ENCODE results near the gene MADD. TPM values are rescaled to one million over a fixed set of nuclear protein-coding genes. Genes with fewer than 3 reads are reported as not detected.

The MADD gene
- total RNA-seq, 4 donors from 2014 or later = 47.8 to 83.2 (median 72.9) TPM

- H3K27me3 ChIP-seq = no peaks in the 10 kb centered on the region
- no peak for DNase-seq
- no peak for TF ChIP-seq POLR2A (IDR thresholded peaks at IDR 0.05)
- TF ChIP-seq, protein P1, sequence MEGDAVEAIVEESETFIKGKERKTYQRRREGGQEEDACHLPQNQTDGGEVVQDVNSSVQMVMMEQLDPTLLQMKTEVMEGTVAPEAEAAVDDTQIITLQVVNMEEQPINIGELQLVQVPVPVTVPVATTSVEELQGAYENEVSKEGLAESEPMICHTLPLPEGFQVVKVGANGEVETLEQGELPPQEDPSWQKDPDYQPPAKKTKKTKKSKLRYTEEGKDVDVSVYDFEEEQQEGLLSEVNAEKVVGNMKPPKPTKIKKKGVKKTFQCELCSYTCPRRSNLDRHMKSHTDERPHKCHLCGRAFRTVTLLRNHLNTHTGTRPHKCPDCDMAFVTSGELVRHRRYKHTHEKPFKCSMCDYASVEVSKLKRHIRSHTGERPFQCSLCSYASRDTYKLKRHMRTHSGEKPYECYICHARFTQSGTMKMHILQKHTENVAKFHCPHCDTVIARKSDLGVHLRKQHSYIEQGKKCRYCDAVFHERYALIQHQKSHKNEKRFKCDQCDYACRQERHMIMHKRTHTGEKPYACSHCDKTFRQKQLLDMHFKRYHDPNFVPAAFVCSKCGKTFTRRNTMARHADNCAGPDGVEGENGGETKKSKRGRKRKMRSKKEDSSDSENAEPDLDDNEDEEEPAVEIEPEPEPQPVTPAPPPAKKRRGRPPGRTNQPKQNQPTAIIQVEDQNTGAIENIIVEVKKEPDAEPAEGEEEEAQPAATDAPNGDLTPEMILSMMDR (IDR thresholded peaks at IDR 0.05) = no peak
- peaks cover 0 to 99% (median 3%) of the 10 kb centered on the region in 3 donors for H3K36me3 ChIP-seq
- H3K4me1 ChIP-seq = no peaks in the 10 kb centered on the region
- H3K9me3 ChIP-seq = no peaks in the 10 kb centered on the region
- H3K27ac ChIP-seq = no peak overlapping the region
- H3K4me3 ChIP-seq = no peak overlapping the region
Measured at GRCh38 chr11:47278769-47279168, 8.8 kb downstream of the MADD start.

DNA sequence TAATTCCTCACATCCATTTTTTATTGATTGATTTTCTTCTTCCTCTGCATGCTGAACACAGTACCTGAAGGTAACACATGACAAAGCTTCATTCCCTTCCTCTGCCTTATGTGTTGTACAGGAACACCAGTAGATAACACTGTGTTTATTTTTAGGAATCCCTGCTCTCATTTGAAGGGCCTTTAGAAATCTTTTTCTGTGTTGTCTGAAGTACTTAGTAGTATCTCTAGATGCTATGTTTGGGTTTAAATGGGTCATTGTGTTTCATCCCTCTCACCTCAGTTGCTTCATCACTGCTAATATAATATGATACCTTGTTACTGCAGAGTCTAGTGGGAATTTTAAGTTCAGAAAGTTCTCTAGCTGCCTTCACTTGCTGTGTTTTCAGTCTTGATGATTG lies 10.2 kb downstream of the MADD start:
- TF ChIP-seq, protein P1 (IDR thresholded peaks at IDR 0.05) = no peak
- no peak for TF ChIP-seq POLR2A (IDR thresholded peaks at IDR 0.05)
- H3K36me3 ChIP-seq = peaks cover 0 to 100% (median 3%) of the 10 kb centered on the region in 3 donors

DNA sequence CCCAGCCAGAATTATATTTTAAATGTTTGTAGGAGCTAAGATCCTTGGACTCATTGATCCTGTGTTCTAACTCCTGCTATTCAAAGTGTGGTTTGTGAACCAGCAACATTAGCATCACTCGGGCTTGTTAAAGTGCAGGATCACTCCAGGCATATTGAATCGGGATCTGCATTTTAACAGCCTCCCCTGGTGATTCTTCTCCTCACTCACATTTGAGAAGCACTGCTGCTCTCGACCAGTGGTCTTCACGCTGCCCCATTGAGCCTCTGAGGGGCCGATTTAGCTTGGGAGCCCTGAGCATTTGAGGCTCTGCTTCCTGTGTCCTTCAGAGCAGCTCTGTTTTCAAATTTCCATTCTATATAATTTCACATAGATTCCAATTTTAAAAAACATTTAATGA lies 10.9 kb downstream of the MADD start:
- no peak overlapping the region for H3K4me3 ChIP-seq
- peaks cover 0 to 100% (median 3%) of the 10 kb centered on the region in 3 donors for H3K36me3 ChIP-seq
- H3K27ac ChIP-seq = no peak overlapping the region
- H3K4me1 ChIP-seq = no peaks in the 10 kb centered on the region
- no peaks in the 10 kb centered on the region for H3K27me3 ChIP-seq
- no peak for DNase-seq
- no peaks in the 10 kb centered on the region for H3K9me3 ChIP-seq
- TF ChIP-seq, protein P1 (IDR thresholded peaks at IDR 0.05) = no peak
- TF ChIP-seq POLR2A (IDR thresholded peaks at IDR 0.05) = no peak

More for the DNA sequence above, 10.2 kb downstream of the MADD start:
- no peak overlapping the region for H3K4me3 ChIP-seq
- no peak overlapping the region for H3K27ac ChIP-seq
- no peaks in the 10 kb centered on the region for H3K27me3 ChIP-seq
- no peak for DNase-seq
- H3K4me1 ChIP-seq = no peaks in the 10 kb centered on the region
- no peaks in the 10 kb centered on the region for H3K9me3 ChIP-seq

DNA sequence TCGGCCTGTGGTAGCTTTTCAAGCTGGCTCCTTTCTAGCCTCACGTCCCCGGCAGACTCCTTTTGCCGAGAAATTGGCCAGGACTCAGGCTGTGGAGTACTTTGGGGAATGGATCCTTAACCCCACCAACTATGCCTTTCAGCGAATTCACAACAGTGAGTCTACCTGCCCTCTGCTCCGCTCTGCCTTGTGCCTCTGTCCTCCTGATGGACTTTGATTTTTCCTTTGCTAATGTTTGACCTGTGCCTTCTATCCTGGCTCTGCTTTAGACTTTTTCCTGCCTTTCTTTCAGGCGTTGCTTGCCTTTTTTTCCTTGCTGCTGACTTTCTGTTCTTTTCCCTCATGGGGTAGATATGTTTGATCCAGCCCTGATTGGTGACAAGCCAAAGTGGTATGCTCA lies 12.5 kb downstream of the MADD start:
- no peak overlapping the region for H3K4me3 ChIP-seq
- no peak overlapping the region for H3K27ac ChIP-seq
- TF ChIP-seq POLR2A (IDR thresholded peaks at IDR 0.05) = no peak
- TF ChIP-seq, protein P1 (IDR thresholded peaks at IDR 0.05) = no peak
- H3K36me3 ChIP-seq = peaks cover 0 to 100% (median 0%) of the 10 kb centered on the region in 3 donors
- H3K9me3 ChIP-seq = no peaks in the 10 kb centered on the region
- H3K27me3 ChIP-seq = no peaks in the 10 kb centered on the region
- no peak for DNase-seq
- H3K4me1 ChIP-seq = no peaks in the 10 kb centered on the region

- Histone ChIP-seq H3K27me3 (no peaks in the 10 kb centered on the region), H3K4me1 (no peaks in the 10 kb centered on the region), H3K9me3 (no peaks in the 10 kb centered on the region), H3K36me3 (peaks cover 0 to 100% (median 0%) of the 10 kb centered on the region in 3 donors), H3K27ac (no peak overlapping the region), H3K4me3 (no peak overlapping the region)
- no peak for DNase-seq
- TF ChIP-seq, protein P1 (IDR thresholded peaks at IDR 0.05) = no peak
- TF ChIP-seq POLR2A (IDR thresholded peaks at IDR 0.05) = no peak
Measured at GRCh38 chr11:47284151-47284550, 14.2 kb downstream of the MADD start.
